Caco-2 (cell line): ENCODE results near the gene FAM98A. TPM values are rescaled to one million over a fixed set of nuclear protein-coding genes. Genes with fewer than 3 reads are reported as not detected.

Experiments used
- BruUV-seq: library from RNA; stranded (reverse); fragments of 400-500 nt; replicated peaks from 2 replicates; lab custom pipeline; 2021; lab: Mats Ljungman, UMichigan
- CTCF ChIA-PET: fragments of 300-600 bp; sonication (Branson Sonifier 250); formaldehyde crosslinking; loops from one replicate; lab custom pipeline; 2022; ENCODE audit warnings: antibody characterized with exemption; lab: Charles Lee
- POLR2A ChIA-PET: fragments of 300-600 bp; sonication (Branson Sonifier 250); formaldehyde crosslinking; loops from one replicate; lab custom pipeline; 2022; ENCODE audit warnings: antibody characterized with exemption; lab: Charles Lee
- DNase-seq, 2 experiments: peaks; one replicate each; pipeline versions ENCODE4 v3.0.0 to v3.0.0-alpha.2; 2020 to 2022
- H3K27me3 ChIP-seq: replicated peaks from 2 replicates; pipeline ENCODE4 v1.6.0; 2011; ENCODE audit warnings: low read length; ENCODE audit not compliant: control insufficient read depth, insufficient read depth
- H3K36me3 ChIP-seq: 2 replicates; pipeline ENCODE4 v1.5.1; 2011; ENCODE audit warnings: low read length; ENCODE audit not compliant: control insufficient read depth, insufficient read depth
- H3K4me1 ChIP-seq: fragments of 250-450 bp; sonication (Bioruptor Pico); 2 replicates; pipeline ENCODE4 v1.5.1; 2020; ENCODE audit warnings: mild to moderate bottlenecking
- H3K4me3 ChIP-seq: 2 replicates; pipeline ENCODE4 v1.5.1; 2011; ENCODE audit warnings: low read depth, mild to moderate bottlenecking, control low read depth, low read length
- H3K9me3 ChIP-seq: fragments of 250-450 bp; sonication (Bioruptor Pico); 2 replicates; pipeline ENCODE4 v1.5.1; 2020; ENCODE audit warnings: mild to moderate bottlenecking, moderate library complexity
- H3K27ac Mint-ChIP-seq: one replicate; pipeline ENCODE4 v1.8.0; 2022; ENCODE audit warnings: mixed read lengths; ENCODE audit not compliant: unreplicated experiment
- H3K27me3 Mint-ChIP-seq: one replicate; pipeline ENCODE4 v1.8.0; 2022; ENCODE audit warnings: mixed read lengths; ENCODE audit not compliant: insufficient read depth, unreplicated experiment
- H3K36me3 Mint-ChIP-seq: one replicate; pipeline ENCODE4 v1.8.0; 2022; ENCODE audit warnings: mild to moderate bottlenecking, mixed read lengths; ENCODE audit not compliant: insufficient read depth, unreplicated experiment
- H3K4me1 Mint-ChIP-seq: one replicate; pipeline ENCODE4 v1.8.0; 2022; ENCODE audit warnings: low read depth, mixed read lengths; ENCODE audit not compliant: unreplicated experiment
- H3K4me3 Mint-ChIP-seq: one replicate; pipeline ENCODE4 v1.8.0; 2022; ENCODE audit warnings: mild to moderate bottlenecking, moderate library complexity, mixed read lengths; ENCODE audit not compliant: unreplicated experiment
- H3K9me3 Mint-ChIP-seq: one replicate; pipeline ENCODE4 v1.8.0; 2022; ENCODE audit warnings: mixed read lengths; ENCODE audit not compliant: unreplicated experiment
- intact Hi-C: fragments of 100-400 bp; cut with micrococcal nuclease; formaldehyde crosslinking; loops from one replicate; pipeline ENCODE4 v1.10.0; 2022; ENCODE audit not compliant: unreplicated experiment
- total RNA-seq: library from RNA; stranded (reverse); gene quantifications from 2 replicates; pipeline ENCODE4 v1.2.3, GENCODE V29; 2022
- TF ChIP-seq, protein P1 (sequence below), 2 experiments: fragments of 200-600 bp in 1 of 2; IDR thresholded peaks; 1 replicate in 1 of 2; 2 replicates in 1 of 2; pipeline versions ENCODE4 v1.5.1 to v1.8.0; 2011 to 2022; ENCODE audit warnings: antibody characterized with exemption in 1 of 2, control low read depth in 1 of 2, inconsistent platforms in 1 of 2, low read depth in 1 of 2, low read length in 1 of 2, mild to moderate bottlenecking in 1 of 2, moderate library complexity in 1 of 2; ENCODE audit not compliant: insufficient read depth in 1 of 2, severe bottlenecking in 1 of 2, unreplicated experiment in 1 of 2

FAM98A gene
- total RNA-seq, 1 experiment from 2014 or later = 53.9 TPM

DNA sequence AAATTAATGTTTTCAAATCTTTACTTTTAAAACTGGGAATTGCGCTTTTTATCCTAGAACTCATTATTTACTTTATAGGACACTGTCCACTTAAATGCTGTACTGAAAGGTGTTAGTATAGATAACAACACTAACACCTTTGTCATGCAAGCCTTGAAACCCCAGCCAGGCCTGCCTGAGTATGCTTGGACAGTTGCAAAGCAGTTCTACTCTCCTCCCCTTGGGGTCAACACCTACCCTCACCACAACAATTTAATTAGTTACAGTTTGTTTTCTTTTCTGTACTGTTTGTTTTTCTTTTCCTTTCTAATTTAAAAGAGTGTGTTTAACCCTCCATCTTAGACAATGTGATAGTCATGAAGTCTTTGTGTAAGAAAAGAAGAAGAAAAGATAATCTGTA is 18.9 kb upstream of the FAM98A start:
- Histone ChIP-seq H3K9me3 (peaks cover 6% of the 10 kb centered on the region; the same call in 1 of the 2 replicates), H3K27me3 (no peaks in the 10 kb centered on the region), H3K4me3 (no peak overlapping the region), H3K36me3 (no peaks in the 10 kb centered on the region), H3K4me1 (peaks cover 17% of the 10 kb centered on the region)
- H3K4me1 Mint-ChIP-seq = peaks cover 18% of the 10 kb centered on the region
- no peak overlapping the region for H3K27ac Mint-ChIP-seq
- no TSS peak for BruUV-seq
- peaks cover 27% of the 10 kb centered on the region for H3K9me3 Mint-ChIP-seq
- no peaks in the 10 kb centered on the region for H3K27me3 Mint-ChIP-seq
- H3K36me3 Mint-ChIP-seq = no peaks in the 10 kb centered on the region
- CTCF ChIA-PET = no interaction called here
- no peak overlapping the region for H3K4me3 Mint-ChIP-seq
- TF ChIP-seq, protein P1, sequence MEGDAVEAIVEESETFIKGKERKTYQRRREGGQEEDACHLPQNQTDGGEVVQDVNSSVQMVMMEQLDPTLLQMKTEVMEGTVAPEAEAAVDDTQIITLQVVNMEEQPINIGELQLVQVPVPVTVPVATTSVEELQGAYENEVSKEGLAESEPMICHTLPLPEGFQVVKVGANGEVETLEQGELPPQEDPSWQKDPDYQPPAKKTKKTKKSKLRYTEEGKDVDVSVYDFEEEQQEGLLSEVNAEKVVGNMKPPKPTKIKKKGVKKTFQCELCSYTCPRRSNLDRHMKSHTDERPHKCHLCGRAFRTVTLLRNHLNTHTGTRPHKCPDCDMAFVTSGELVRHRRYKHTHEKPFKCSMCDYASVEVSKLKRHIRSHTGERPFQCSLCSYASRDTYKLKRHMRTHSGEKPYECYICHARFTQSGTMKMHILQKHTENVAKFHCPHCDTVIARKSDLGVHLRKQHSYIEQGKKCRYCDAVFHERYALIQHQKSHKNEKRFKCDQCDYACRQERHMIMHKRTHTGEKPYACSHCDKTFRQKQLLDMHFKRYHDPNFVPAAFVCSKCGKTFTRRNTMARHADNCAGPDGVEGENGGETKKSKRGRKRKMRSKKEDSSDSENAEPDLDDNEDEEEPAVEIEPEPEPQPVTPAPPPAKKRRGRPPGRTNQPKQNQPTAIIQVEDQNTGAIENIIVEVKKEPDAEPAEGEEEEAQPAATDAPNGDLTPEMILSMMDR (IDR thresholded peaks at IDR 0.05; ENCODE audit: insufficient read depth in 1 of 2, low read depth in 1 of 2, low read length in 1 of 2, severe bottlenecking in 1 of 2, unreplicated experiment in 1 of 2) = no peak
- POLR2A ChIA-PET = no interaction called here
- no peak for DNase-seq
- intact Hi-C loops = no loop called here

DNA sequence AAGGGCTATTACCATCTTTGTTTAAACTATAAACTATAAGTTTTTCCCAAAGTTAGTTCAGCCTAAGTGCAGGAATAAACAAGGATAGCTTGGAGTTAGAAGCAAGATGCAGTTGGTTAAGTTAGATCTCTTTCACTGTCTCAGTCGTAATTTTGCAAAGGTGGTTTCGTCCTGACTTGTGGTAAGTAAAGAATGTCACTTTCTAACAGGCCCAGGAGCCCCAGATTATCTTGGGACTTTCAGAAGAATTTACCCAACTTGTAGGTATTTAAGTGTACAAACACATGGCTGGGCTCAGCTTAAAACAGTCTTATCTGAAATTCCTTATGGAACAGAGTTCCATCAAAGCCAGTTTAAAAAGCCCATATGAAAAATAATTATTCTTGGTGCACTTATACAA is 18.3 kb upstream of the FAM98A start:
- H3K4me3 ChIP-seq = no peak overlapping the region
- no peak for DNase-seq
- Mint-ChIP-seq H3K27me3 (no peaks in the 10 kb centered on the region), H3K27ac (no peak overlapping the region), H3K36me3 (no peaks in the 10 kb centered on the region), H3K4me1 (peaks cover 18% of the 10 kb centered on the region), H3K4me3 (no peak overlapping the region), H3K9me3 (peaks cover 27% of the 10 kb centered on the region)
- no peaks in the 10 kb centered on the region for H3K36me3 ChIP-seq
- BruUV-seq = no TSS peak
- TF ChIP-seq, protein P1 (IDR thresholded peaks at IDR 0.05; ENCODE audit: insufficient read depth in 1 of 2, low read depth in 1 of 2, low read length in 1 of 2, severe bottlenecking in 1 of 2, unreplicated experiment in 1 of 2) = no peak
- CTCF ChIA-PET = no interaction called here
- no peaks in the 10 kb centered on the region for H3K27me3 ChIP-seq
- intact Hi-C loops = no loop called here
- POLR2A ChIA-PET = no interaction called here
- peaks cover 17% of the 10 kb centered on the region for H3K4me1 ChIP-seq
- peaks cover 6% of the 10 kb centered on the region; the same call in 1 of the 2 replicates for H3K9me3 ChIP-seq

DNA sequence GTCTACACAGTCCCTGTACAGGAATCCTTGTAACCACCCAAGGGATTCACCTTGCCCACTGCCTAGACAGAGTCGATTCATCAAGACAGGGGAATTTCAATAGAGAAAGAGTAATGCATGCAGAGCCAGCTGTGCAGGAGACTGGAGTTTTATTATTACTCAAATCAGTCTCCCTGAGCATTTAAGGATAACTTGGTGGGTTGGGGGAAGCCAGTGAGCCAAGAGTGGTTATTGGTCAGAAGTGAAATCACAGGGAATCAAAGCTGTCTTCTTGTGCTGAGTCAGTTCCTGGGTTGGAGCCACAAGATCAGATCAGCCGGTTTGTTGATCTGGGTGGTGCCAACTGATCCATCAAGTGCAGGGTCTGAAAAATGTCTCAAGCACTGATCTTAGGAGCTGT is 17.8 kb upstream of the FAM98A start:
- Mint-ChIP-seq H3K9me3 (peaks cover 27% of the 10 kb centered on the region), H3K4me1 (peaks cover 18% of the 10 kb centered on the region), H3K36me3 (no peaks in the 10 kb centered on the region), H3K4me3 (no peak overlapping the region), H3K27me3 (no peaks in the 10 kb centered on the region), H3K27ac (no peak overlapping the region)
- intact Hi-C loops = no loop called here
- CTCF ChIA-PET = no interaction called here
- Histone ChIP-seq H3K9me3 (peaks cover 6% of the 10 kb centered on the region; the same call in 1 of the 2 replicates), H3K4me3 (no peak overlapping the region), H3K36me3 (no peaks in the 10 kb centered on the region), H3K27me3 (no peaks in the 10 kb centered on the region), H3K4me1 (peaks cover 17% of the 10 kb centered on the region)
- TF ChIP-seq, protein P1 (IDR thresholded peaks at IDR 0.05; ENCODE audit: insufficient read depth in 1 of 2, low read depth in 1 of 2, low read length in 1 of 2, severe bottlenecking in 1 of 2, unreplicated experiment in 1 of 2) = no peak
- POLR2A ChIA-PET = no interaction called here
- no peak for DNase-seq
- BruUV-seq = no TSS peak
